GM18508 (cell line): ENCODE data around the gene HSPA1B.
"Not testable (repeated sequence)": the region's sequence is repeated elsewhere in the genome, so short reads cannot be mapped to it uniquely, and the experiment has no call there.

Source experiments
- ATAC-seq: cut with Tn5 transposase; IDR thresholded peaks from one replicate; pipeline ENCODE4 v1.9.1; 2021; ENCODE audit warnings: moderate number of reproducible peaks; ENCODE audit not compliant: insufficient read depth, unreplicated experiment

The HSPA1B gene

GRCh38 chr6:31851485-31851832 lies 23.9 kb downstream of the HSPA1B start:
- no peak for ATAC-seq

GRCh38 chr6:31851980-31852718 lies 24.6 kb downstream of the HSPA1B start:
- ATAC-seq, result not testable (repeated sequence)

- ATAC-seq, result not testable (repeated sequence)
These were observed 30.2 kb downstream of the HSPA1B start for GRCh38 chr6:31857774-31858173.

- no peak for ATAC-seq
These were observed 31.2 kb downstream of the HSPA1B start for GRCh38 chr6:31858707-31859106.

- ATAC-seq, result no peak
These were observed 32.4 kb downstream of the HSPA1B start for GRCh38 chr6:31859923-31860322.

GRCh38 chr6:31860349-31860748 lies 32.8 kb downstream of the HSPA1B start:
- ATAC-seq, result no peak

GRCh38 chr6:31861150-31861549 lies 33.6 kb downstream of the HSPA1B start:
- ATAC-seq, result no peak

GRCh38 chr6:31861919-31862343 lies 34.4 kb downstream of the HSPA1B start:
- no peak for ATAC-seq

- peak; percentile 85 for ATAC-seq
These were observed 35.1 kb downstream of the HSPA1B start, which contains the start of gene NEU1 for GRCh38 chr6:31862344-31863235. TSS of gene NEU1 (minus strand) at chr6:31862821. CDS start at chr6:31862776, 45 bp downstream.

GRCh38 chr6:31864123-31864562 lies 36.6 kb downstream of the HSPA1B start:
- not testable (repeated sequence) for ATAC-seq

- ATAC-seq, result no peak
These were observed 37.3 kb downstream of the HSPA1B start for GRCh38 chr6:31864818-31865204.

- ATAC-seq, result no peak
These were observed 37.9 kb downstream of the HSPA1B start for GRCh38 chr6:31865205-31866118.

- not testable (repeated sequence) for ATAC-seq
These were observed 41.1 kb downstream of the HSPA1B start for GRCh38 chr6:31868658-31868971.

- no peak for ATAC-seq
These were observed 41.8 kb downstream of the HSPA1B start for GRCh38 chr6:31869343-31869742.

GRCh38 chr6:31870385-31870921 lies 42.9 kb downstream of the HSPA1B start:
- no peak for ATAC-seq

GRCh38 chr6:31871046-31871659 lies 43.6 kb downstream of the HSPA1B start:
- no peak for ATAC-seq

GRCh38 chr6:31874084-31874670 lies 46.6 kb downstream of the HSPA1B start:
- ATAC-seq, result no peak

GRCh38 chr6:31874836-31875572 lies 47.5 kb downstream of the HSPA1B start:
- ATAC-seq, result no peak

- ATAC-seq, result no peak
These were observed 48.3 kb downstream of the HSPA1B start for GRCh38 chr6:31875877-31876276.
